GM12891 (cell line): ENCODE data around the gene CFAP210.

ENCODE experiments used
- POLR2A ChIP-seq: IDR thresholded peaks from 2 replicates; pipeline ENCODE4 v1.6.1; 2011; ENCODE audit warnings: low read depth, low read length, control low read depth
- POLR2AphosphoS5 ChIP-seq: IDR thresholded peaks from 2 replicates; pipeline ENCODE4 v1.6.1; 2011; ENCODE audit warnings: low read depth, low read length, control low read depth
- TAF1 ChIP-seq: IDR thresholded peaks from 2 replicates; pipeline ENCODE4 v1.6.1; 2011; ENCODE audit warnings: low read depth, low read length, control low read depth

GRCh38 chr2:169673106-169673505, 21.1 kb downstream of the CFAP210 start:
- TF ChIP-seq POLR2AphosphoS5 = no peak
- TF ChIP-seq POLR2A = no peak
- no peak for TF ChIP-seq TAF1
